Spleen (tissue), 7 donors: ENCODE results near the gene HACD2.

ENCODE experiments used
- CTCF ChIP-seq, 11 experiments: fragments of 200-600 bp in 7 of 11; fragments of 450-650 bp in 4 of 11; sonication (generic) in 4 of 11; IDR thresholded peaks in 8 of 11; conservative IDR thresholded peaks in 3 of 11; 1 replicate in 7 of 11; 2 replicates in 4 of 11; pipeline versions ENCODE4 v1.4.0 to v1.8.0; 2016 to 2021; ENCODE audit warnings: antibody characterized with exemption in 11 of 11, inconsistent platforms in 4 of 11, mild to moderate bottlenecking in 1 of 11
- POLR2A ChIP-seq, 3 donors: fragments of 450-650 bp; IDR thresholded peaks; one replicate each; pipeline ENCODE4 v1.5.1; 2017; ENCODE audit warnings: antibody characterized with exemption in 3 of 3, mild to moderate bottlenecking in 1 of 3
- POLR2AphosphoS5 ChIP-seq, 3 donors: sonication (generic); formaldehyde crosslinking; IDR thresholded peaks; one replicate each; pipeline ENCODE4 v1.5.1; 2017; ENCODE audit warnings: antibody characterized with exemption in 3 of 3
- donor health status: DM: no; HTN: no; CAD: no; lungs with moderate emphysema.
- donor health status: DM: no; HTN: no; CAD: no.
- donor health status: DM: no; HTN: no; CAD: no.

GRCh38 chr3:123618076-123618708 lies 33.3 kb upstream of the HACD2 start:
- TF ChIP-seq CTCF (IDR thresholded peaks at IDR 0.05 in 8 of 11, conservative IDR thresholded peaks at IDR 0.05 in 3 of 11), result no peak
- TF ChIP-seq POLR2A (IDR thresholded peaks at IDR 0.05), result no peak
- no peak for TF ChIP-seq POLR2AphosphoS5 (IDR thresholded peaks at IDR 0.05)
